NCI-H146 treated with DMSO at 0.1 percent for 48 hours (cell line): ENCODE results near the gene MGAT4B.
A peak's percentile ranks its signal among the peaks of the same experiment; 100 is the strongest.
"Not testable (repeated sequence)": the region's sequence is repeated elsewhere in the genome, so short reads cannot be mapped to it uniquely, and the experiment has no call there.

Source experiments
- DNase-seq: peaks from one replicate; lab custom pipeline; 2025; ENCODE audit not compliant: unreplicated experiment; lab: John Stamatoyannopoulos, UW

Gene MGAT4B

GRCh38 chr5:179795863-179796833 is 10.5 kb downstream of the MGAT4B start:
- DNase-seq: peak; percentile 45

- peak; percentile 3 for DNase-seq
These were observed 11.4 kb downstream of the MGAT4B start for GRCh38 chr5:179795049-179795862.

- DNase-seq: no peak
These were observed 12.1 kb downstream of the MGAT4B start for GRCh38 chr5:179794575-179794974.

- no peak for DNase-seq
These were observed 12.5 kb downstream of the MGAT4B start for GRCh38 chr5:179794171-179794570.

GRCh38 chr5:179793468-179794139 is 13.1 kb downstream of the MGAT4B start, which contains the start of gene LTC4S:
TSS of gene LTC4S (plus strand) at chr5:179793986. CDS start at chr5:179794081, 95 bp downstream.
- DNase-seq: no peak

GRCh38 chr5:179792612-179793467 is 13.8 kb downstream of the MGAT4B start:
- no peak for DNase-seq

GRCh38 chr5:179791881-179792611 is 14.6 kb downstream of the MGAT4B start:
- DNase-seq: no peak

- DNase-seq: not testable (repeated sequence)
These were observed 17.4 kb downstream of the MGAT4B start for GRCh38 chr5:179789278-179789677.

GRCh38 chr5:179788193-179788854 is 18.3 kb downstream of the MGAT4B start:
- no peak for DNase-seq

- no peak for DNase-seq
These were observed 19.8 kb downstream of the MGAT4B start for GRCh38 chr5:179786861-179787260.

GRCh38 chr5:179783128-179783527 is 23.5 kb downstream of the MGAT4B start:
- no peak for DNase-seq

GRCh38 chr5:179781846-179782245 is 24.8 kb downstream of the MGAT4B start:
- no peak for DNase-seq

GRCh38 chr5:179780362-179780761 is 26.3 kb downstream of the MGAT4B start:
- no peak for DNase-seq

- DNase-seq: no peak
These were observed 26.8 kb downstream of the MGAT4B start for GRCh38 chr5:179779826-179780225.

GRCh38 chr5:179778591-179778990 is 28.1 kb downstream of the MGAT4B start:
- DNase-seq: no peak

- no peak for DNase-seq
These were observed 28.8 kb downstream of the MGAT4B start for GRCh38 chr5:179777909-179778308.

GRCh38 chr5:179777456-179777855 is 29.2 kb downstream of the MGAT4B start:
- no peak for DNase-seq

GRCh38 chr5:179776411-179776938 is 30.2 kb downstream of the MGAT4B start:
- DNase-seq: no peak

- no peak for DNase-seq
These were observed 32.2 kb downstream of the MGAT4B start for GRCh38 chr5:179774442-179774841.
